Memory B cell (primary cell): ENCODE measurements around the gene SOX10.
"Not testable (repeated sequence)": the region's sequence is repeated elsewhere in the genome, so short reads cannot be mapped to it uniquely, and the experiment has no call there.

Experiments
- ATAC-seq: fragments of 150-1000 bp; cut with Tn5 transposase; 2 replicates; pipeline ENCODE4 v1.10.0; 2021; ENCODE audit warnings: low read depth, mild to moderate bottlenecking, moderate library complexity
- DNase-seq, 2 donors: peaks; one replicate each; pipeline ENCODE4 v3.0.0; 2022; ENCODE audit warnings: low spot score in 2 of 2
- H3K27ac Mint-ChIP-seq: one replicate; pipeline ENCODE4 v1.8.0; 2022; ENCODE audit warnings: mild to moderate bottlenecking, moderate library complexity, mixed read lengths
- H3K27me3 Mint-ChIP-seq: one replicate; pipeline ENCODE4 v1.8.0; 2022; ENCODE audit warnings: mixed read lengths
- H3K36me3 Mint-ChIP-seq: one replicate; pipeline ENCODE4 v1.8.0; 2022; ENCODE audit warnings: mild to moderate bottlenecking, mixed read lengths
- H3K4me1 Mint-ChIP-seq: one replicate; pipeline ENCODE4 v1.8.0; 2022; ENCODE audit warnings: mixed read lengths
- H3K4me3 Mint-ChIP-seq: one replicate; pipeline ENCODE4 v1.8.0; 2022; ENCODE audit warnings: mild to moderate bottlenecking, moderate library complexity, mixed read lengths
- H3K9me3 Mint-ChIP-seq: one replicate; pipeline ENCODE4 v1.8.0; 2022; ENCODE audit warnings: mixed read lengths

SOX10 gene

DNA sequence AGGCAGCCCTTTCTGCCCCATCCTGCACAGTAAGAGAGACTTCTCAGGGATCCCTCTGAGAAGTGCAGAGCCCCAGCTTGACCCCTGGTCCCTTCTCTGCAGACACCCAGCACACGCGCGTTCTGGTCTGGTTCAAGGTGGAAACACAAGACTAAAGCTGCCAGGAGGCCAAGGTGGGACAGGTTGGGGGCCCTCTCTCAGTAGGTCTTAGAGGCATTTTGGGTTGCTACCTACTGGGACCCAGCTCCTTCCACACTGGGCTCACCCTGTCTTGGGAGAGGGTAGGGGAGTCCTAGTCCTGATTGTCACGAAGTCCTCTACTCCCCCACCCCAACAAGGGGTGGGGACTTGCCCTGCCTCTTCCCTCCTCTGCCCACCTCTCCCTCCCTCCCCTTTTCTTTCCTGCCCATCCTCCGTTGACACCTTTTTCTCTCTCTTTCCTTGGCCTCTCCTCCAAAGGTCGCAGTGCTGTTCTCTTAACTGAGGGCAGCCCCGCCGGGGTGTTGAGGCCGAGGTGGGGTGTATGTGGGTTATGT, 763 bp upstream of the SOX10 start:
- DNase-seq (no peak), ATAC-seq (no peak)
- Mint-ChIP-seq H3K4me1 (no peaks in the 10 kb centered on the region), H3K27me3 (no peaks in the 10 kb centered on the region), H3K27ac (no peak overlapping the region), H3K9me3 (no peaks in the 10 kb centered on the region), H3K36me3 (peaks cover 5% of the 10 kb centered on the region), H3K4me3 (no peak overlapping the region)

DNA sequence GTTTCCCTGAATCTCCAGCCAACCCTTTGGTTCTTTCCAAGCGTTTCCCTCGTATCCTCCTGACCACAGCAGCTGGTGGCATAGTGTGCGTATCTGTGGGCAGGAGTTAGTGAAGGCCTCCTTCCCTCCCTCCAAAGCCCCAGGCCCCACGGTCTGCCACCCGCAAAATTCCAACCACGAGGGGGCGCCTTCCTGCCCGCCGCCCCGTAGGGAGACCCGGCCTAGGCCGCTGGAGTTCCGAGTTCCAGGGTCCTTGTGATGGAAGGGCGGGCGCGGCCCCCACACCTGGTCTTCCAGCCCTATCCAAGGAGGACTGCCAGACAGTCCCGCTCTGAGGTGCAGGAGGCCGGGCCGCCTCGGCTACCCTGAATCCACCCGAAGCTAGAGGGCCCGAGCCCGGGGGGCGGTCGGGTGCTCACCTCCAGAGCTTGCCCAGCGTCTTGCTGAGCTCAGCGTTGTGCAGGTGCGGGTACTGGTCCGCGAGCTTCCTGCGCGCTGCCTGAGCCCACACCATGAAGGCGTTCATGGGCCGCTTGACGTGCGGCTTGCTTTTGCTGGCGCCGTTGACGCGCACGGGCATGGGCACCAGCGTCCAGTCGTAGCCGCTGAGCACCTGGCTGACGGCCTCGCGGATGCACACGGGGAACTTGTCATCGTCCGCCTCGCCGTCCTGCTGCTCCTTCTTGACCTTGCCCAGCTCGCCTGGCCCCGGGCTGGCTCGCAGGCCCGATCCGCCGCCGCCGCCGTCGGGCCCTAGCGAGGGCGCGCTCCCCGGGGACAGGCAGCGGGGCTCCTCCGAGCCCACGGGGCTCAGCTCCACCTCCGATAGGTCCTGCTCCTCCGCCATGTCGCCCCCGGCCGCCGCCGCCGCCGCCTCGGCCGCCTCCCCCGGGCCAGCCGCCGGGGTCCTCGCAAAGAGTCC, 1.2 kb downstream of the SOX10 start:
- no peak overlapping the region for H3K4me3 Mint-ChIP-seq
- H3K4me1 Mint-ChIP-seq = no peaks in the 10 kb centered on the region
- no peaks in the 10 kb centered on the region for H3K9me3 Mint-ChIP-seq

DNA sequence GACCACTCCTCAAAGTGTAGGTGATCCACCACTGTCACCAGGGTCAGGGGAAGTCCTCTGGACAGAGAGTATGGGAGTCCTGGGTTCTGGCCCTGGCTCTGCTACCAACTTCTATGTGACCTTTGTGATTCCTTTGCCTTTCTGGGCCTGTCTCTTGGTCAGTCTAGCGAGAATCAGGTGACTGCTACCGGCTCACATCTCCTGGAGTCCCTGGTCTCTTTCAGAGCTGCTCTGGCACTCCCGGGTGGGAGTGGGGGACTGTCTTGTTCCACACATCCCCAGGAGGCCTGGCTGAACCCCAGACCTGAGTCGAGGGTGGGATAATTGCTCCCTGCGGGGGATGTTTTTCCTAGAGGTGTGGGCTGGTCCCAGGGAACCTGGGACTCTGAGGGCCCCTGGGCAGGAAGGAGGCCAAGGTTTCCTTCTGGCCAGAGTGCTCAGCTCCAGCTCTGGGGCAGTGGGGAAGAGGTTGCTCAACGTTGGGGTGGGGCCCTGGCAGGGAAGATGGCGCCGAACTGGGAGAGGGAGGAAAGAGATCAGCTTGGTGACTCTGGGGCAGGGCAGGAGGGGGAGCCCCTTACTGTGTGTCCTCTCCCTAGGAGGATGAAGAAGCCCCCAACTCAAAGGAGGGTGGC, 2.1 kb downstream of the SOX10 start:
- no peak for ATAC-seq
- Mint-ChIP-seq H3K27me3 (no peaks in the 10 kb centered on the region), H3K9me3 (no peaks in the 10 kb centered on the region), H3K27ac (no peak overlapping the region), H3K4me3 (no peak overlapping the region), H3K36me3 (peaks cover 7% of the 10 kb centered on the region), H3K4me1 (no peaks in the 10 kb centered on the region)
- DNase-seq = no peak

More for the DNA sequence above, 1.2 kb downstream of the SOX10 start:
- Mint-ChIP-seq H3K27ac (no peak overlapping the region), H3K36me3 (peaks cover 5% of the 10 kb centered on the region), H3K27me3 (no peaks in the 10 kb centered on the region)
- DNase-seq (no peak), ATAC-seq (no peak)

- ATAC-seq (no peak), DNase-seq (no peak)
- Mint-ChIP-seq H3K27ac (no peak overlapping the region), H3K9me3 (no peaks in the 10 kb centered on the region), H3K4me1 (no peaks in the 10 kb centered on the region), H3K4me3 (no peak overlapping the region), H3K27me3 (no peaks in the 10 kb centered on the region), H3K36me3 (peaks cover 9% of the 10 kb centered on the region)
Measured at GRCh38 chr22:37981282-37982011, 2.9 kb downstream of the SOX10 start.

DNA sequence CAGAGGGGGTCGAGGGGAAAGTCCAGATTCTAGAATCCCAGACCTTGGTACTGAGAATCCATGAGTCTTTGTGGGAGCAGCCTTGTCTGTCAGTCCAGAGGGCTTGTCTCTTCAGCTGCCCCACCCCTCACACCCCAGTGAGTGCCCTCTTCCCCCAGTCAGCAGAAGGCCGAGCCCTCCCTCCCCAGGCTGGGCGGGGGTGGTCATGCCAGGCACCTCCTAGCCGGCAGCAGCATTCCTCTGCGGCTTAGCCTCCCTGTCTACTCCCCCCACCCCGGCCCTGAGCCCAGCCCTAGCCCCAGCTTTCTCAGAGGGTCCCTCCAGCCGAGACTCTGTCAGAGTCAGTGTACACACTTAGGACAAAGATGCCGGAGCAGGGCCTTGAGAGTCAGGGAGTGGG, 4.6 kb downstream of the SOX10 start:
- peaks cover 20% of the 10 kb centered on the region for H3K36me3 Mint-ChIP-seq
- H3K27me3 Mint-ChIP-seq = no peaks in the 10 kb centered on the region
- no peaks in the 10 kb centered on the region for H3K9me3 Mint-ChIP-seq
- H3K4me1 Mint-ChIP-seq = peaks cover 1% of the 10 kb centered on the region
- DNase-seq (no peak), ATAC-seq (no peak)
- no peak overlapping the region for H3K4me3 Mint-ChIP-seq
- H3K27ac Mint-ChIP-seq = no peak overlapping the region

DNA sequence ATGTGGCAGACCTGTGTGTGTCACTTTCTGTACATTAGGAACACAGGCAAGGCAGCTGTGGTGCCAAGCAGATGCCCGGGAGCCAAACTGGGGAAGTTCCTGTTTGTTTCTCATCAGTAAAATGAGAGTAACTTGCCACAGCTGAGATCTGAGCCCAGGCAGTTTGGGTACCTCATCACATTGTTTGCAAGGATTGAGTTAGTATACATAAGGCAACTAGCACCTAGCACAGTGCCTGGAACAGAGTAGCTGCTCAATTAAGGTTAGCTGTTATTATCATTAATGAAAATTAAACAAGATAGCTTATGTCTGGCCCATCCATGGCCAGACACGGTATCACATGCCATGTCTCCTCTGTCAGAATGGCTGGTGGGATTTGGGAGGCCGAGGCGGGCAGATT, 7.8 kb downstream of the SOX10 start:
- H3K4me1 Mint-ChIP-seq = peaks cover 3% of the 10 kb centered on the region
- peaks cover 22% of the 10 kb centered on the region for H3K36me3 Mint-ChIP-seq
- no peak for DNase-seq
- no peak overlapping the region for H3K4me3 Mint-ChIP-seq
- no peaks in the 10 kb centered on the region for H3K9me3 Mint-ChIP-seq
- ATAC-seq = no peak
- no peaks in the 10 kb centered on the region for H3K27me3 Mint-ChIP-seq
- no peak overlapping the region for H3K27ac Mint-ChIP-seq

DNA sequence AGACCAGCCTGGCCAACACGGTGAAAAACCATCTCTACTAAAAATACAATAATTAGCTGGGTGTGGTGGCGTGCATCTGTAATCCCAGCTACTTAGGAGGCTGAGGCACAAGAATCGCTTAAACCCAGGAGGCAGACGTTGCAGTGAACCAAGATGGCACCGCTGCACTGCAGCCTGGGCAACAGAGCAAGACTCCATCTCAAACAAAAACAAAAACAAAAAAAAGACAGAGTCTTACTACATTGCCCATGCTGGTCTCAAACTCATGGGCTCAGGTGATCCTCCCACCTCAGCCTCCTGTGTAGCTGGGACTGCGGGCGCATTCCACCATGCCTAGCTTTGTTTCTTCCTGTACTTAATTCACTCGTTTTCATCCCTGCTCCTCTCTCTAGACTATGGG, 8.3 kb downstream of the SOX10 start:
- not testable (repeated sequence) for ATAC-seq, DNase-seq

GRCh38 chr22:37975153-37975552, 9.2 kb downstream of the SOX10 start:
- Mint-ChIP-seq H3K4me3 (no peak overlapping the region), H3K27ac (no peak overlapping the region), H3K4me1 (peaks cover 3% of the 10 kb centered on the region), H3K27me3 (no peaks in the 10 kb centered on the region), H3K36me3 (peaks cover 26% of the 10 kb centered on the region), H3K9me3 (no peaks in the 10 kb centered on the region)
- no peak for ATAC-seq
- no peak for DNase-seq

More for the DNA sequence above, 8.3 kb downstream of the SOX10 start:
- not testable (repeated sequence) for H3K9me3 Mint-ChIP-seq, H3K4me1 Mint-ChIP-seq, H3K27me3 Mint-ChIP-seq, H3K4me3 Mint-ChIP-seq, H3K27ac Mint-ChIP-seq
- H3K36me3 Mint-ChIP-seq = peaks cover 26% of the 10 kb centered on the region

GRCh38 chr22:37973271-37974170, 10.8 kb downstream of the SOX10 start:
- H3K4me3 Mint-ChIP-seq = no peak overlapping the region

GRCh38 chr22:37972527-37972926, 11.8 kb downstream of the SOX10 start:
- H3K27me3 Mint-ChIP-seq = no peaks in the 10 kb centered on the region
- no peak overlapping the region for H3K27ac Mint-ChIP-seq
- DNase-seq (no peak), ATAC-seq (no peak)
- no peak overlapping the region for H3K4me3 Mint-ChIP-seq
- H3K9me3 Mint-ChIP-seq = no peaks in the 10 kb centered on the region
- peaks cover 35% of the 10 kb centered on the region for H3K36me3 Mint-ChIP-seq
- peaks cover 5% of the 10 kb centered on the region for H3K4me1 Mint-ChIP-seq

More at GRCh38 chr22:37973271-37974170, 10.8 kb downstream of the SOX10 start:
- H3K4me1 Mint-ChIP-seq = peaks cover 5% of the 10 kb centered on the region
- no peaks in the 10 kb centered on the region for H3K27me3 Mint-ChIP-seq
- H3K27ac Mint-ChIP-seq = no peak overlapping the region
- H3K36me3 Mint-ChIP-seq = peaks cover 29% of the 10 kb centered on the region
- no peak for ATAC-seq
- no peak for DNase-seq
- H3K9me3 Mint-ChIP-seq = no peaks in the 10 kb centered on the region

GRCh38 chr22:37971475-37972434, 12.6 kb downstream of the SOX10 start:
- H3K27ac Mint-ChIP-seq = no peak overlapping the region
- no peaks in the 10 kb centered on the region for H3K9me3 Mint-ChIP-seq
- H3K4me3 Mint-ChIP-seq = no peak overlapping the region
- H3K27me3 Mint-ChIP-seq = no peaks in the 10 kb centered on the region
- H3K36me3 Mint-ChIP-seq = peaks cover 35% of the 10 kb centered on the region
- peaks cover 5% of the 10 kb centered on the region for H3K4me1 Mint-ChIP-seq
- ATAC-seq (no peak), DNase-seq (no peak)

DNA sequence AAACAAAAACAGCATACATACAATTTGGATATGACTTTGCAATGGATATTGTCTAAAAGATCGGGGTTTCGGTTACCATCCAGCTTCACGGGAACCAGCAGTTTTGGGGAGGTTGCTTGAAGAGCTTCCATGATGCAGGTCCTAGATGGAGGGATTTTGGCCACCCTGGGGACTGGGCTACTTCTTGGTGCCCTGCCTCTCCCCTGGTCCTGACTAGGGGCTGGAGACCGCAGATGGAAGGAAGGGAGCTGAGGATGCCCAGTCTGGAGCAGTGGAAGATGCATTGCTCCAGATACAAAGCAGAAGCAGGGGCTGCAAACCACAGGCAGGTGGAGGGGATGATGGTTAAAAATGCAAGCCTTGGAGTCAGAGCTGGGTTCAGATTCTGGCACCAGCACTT, 13.5 kb downstream of the SOX10 start:
- H3K9me3 Mint-ChIP-seq = no peaks in the 10 kb centered on the region
- no peak overlapping the region for H3K27ac Mint-ChIP-seq
- ATAC-seq = no peak
- H3K27me3 Mint-ChIP-seq = no peaks in the 10 kb centered on the region
- peaks cover 5% of the 10 kb centered on the region for H3K4me1 Mint-ChIP-seq
- H3K36me3 Mint-ChIP-seq = peaks cover 36% of the 10 kb centered on the region
- DNase-seq = no peak
- no peak overlapping the region for H3K4me3 Mint-ChIP-seq
